GM21381 (cell line): ENCODE measurements around the gene FNDC11.
"Not testable (repeated sequence)": the region's sequence is repeated elsewhere in the genome, so short reads cannot be mapped to it uniquely, and the experiment has no call there.

Source experiments
- ATAC-seq: cut with Tn5 transposase; IDR thresholded peaks from one replicate; pipeline ENCODE4 v1.9.1; 2021; ENCODE audit warnings: mild to moderate bottlenecking, moderate library complexity; ENCODE audit not compliant: unreplicated experiment

The FNDC11 gene

DNA sequence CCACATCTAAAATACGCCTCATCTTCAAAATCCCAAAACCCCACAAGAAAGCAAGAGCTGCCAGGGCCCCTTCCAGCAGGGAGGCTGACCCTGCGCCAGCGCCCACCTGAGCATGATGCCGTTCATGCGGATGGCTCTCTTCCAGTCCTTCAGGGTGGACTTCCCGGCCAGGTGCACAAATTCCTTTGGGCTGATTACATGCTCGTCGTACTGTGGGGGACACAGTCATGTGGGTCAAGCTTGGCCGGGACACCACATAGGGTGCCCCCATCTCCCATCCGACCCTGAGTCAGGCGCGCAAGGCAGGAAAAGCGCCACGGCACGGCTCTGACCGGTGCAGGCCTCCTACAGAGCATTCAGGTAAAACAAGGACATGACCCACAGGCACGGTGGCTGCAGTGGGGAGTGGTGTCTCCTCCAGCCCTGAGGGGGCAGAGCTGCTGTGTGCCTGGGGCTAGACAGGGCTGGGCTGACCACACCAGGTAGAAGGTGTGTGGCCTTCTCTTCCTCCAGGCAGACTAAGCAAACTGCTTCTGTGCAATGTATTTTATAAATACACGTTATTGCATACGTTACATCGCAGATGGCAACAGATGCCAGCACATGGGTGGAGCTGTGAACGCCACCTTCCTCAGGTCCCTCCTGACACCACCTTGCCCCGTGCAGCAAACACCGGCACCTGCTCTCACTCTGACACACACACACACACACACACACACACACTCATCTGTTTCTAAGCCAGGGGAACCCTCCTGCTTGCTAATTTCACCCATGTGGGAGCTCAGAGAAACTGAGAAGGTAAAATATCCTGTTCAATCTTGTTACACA lies 43.9 kb downstream of the FNDC11 start:
- no peak for ATAC-seq

DNA sequence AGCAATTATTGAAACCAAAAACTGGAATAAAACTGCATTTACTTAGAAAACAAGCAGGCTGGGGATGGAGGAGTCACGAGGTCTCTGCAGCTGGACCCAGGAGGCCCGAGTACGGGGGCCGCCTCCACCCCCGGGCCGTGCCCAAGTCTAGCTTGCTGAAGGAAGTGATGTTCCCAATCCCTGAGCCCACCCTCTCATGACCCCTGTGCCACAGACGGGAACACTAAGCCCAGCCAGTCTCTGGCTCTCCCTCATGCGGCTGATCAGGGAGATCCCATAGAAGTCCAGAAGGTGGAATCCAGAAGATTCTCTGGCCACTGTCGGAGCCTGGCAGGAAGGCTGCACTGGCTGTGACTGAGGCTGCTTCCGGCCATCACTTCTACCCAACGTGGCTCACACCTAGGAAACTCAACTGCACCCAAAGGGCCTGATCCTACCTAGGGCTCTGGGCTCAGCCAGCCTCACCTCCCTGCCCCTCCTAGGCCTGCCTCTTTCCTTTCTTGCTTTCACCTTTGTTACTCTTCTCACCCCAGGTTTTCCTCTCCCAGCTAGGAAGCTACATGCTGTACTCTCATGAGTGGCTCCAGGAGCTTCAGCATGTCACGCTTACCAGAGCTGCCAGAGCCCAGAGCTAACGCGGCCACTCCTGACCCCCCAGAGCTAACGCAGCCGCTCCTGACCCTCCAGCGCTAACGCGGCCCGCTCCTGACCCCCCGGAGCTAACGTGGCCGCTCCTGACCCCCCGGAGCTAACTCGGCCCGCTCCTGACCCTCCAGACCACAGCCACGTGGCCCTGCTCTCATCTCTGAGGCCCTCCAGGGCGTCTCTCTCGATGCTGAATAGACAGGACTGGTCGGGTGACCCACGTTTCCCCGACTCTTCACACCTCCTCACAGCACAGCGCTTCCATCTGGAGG lies 44.8 kb downstream of the FNDC11 start:
- ATAC-seq = no peak

GRCh38 chr20:63599396-63600050 lies 45.6 kb downstream of the FNDC11 start:
- no peak for ATAC-seq

DNA sequence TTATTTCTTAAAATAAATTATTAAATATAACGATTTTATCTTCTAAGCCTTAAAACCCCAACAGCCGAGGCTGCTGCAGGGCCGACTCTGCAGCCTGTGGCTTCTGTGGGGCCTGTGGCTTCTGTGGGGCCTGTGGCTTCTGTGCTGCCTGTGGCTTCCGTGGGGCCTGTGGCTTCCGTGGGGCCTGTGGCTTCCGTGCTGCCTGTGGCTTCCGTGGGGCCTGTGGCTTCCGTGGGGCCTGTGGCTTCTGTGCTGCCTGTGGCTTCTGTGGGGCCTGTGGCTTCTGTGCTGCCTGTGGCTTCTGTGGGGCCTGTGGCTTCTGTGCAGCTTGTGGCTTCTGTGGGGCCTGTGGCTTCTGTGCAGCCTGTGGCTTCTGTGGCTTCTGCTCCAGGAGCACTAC lies 47.7 kb downstream of the FNDC11 start:
- ATAC-seq = not testable (repeated sequence)

- no peak for ATAC-seq
Observed at GRCh38 chr20:63602321-63602720, 48.4 kb downstream of the FNDC11 start.
